Mucosa of rectum (tissue), 2 donors: Measurements from ENCODE around the gene BMPR1B.

Experiments used
- H3K27ac ChIP-seq, 2 donors: one replicate each; pipeline ENCODE4 v1.7.0; 2013; ENCODE audit warnings: inconsistent platforms in 2 of 2, low read depth in 2 of 2, low read length in 2 of 2
- H3K27me3 ChIP-seq, 2 donors: one replicate each; pipeline ENCODE4 v1.7.0; 2013; ENCODE audit warnings: low read length in 2 of 2; ENCODE audit not compliant: control insufficient read depth in 2 of 2, insufficient read depth in 2 of 2
- H3K36me3 ChIP-seq, 2 donors: one replicate each; pipeline ENCODE4 v1.7.0; 2013; ENCODE audit warnings: low read length in 2 of 2; ENCODE audit not compliant: control insufficient read depth in 2 of 2, insufficient read depth in 2 of 2
- H3K4me1 ChIP-seq, 2 donors: one replicate each; pipeline ENCODE4 v1.7.0; 2013; ENCODE audit warnings: low read length in 2 of 2, mild to moderate bottlenecking in 1 of 2; ENCODE audit not compliant: control insufficient read depth in 2 of 2, insufficient read depth in 2 of 2
- H3K4me3 ChIP-seq, 2 donors: one replicate each; pipeline ENCODE4 v1.7.0; 2013; ENCODE audit warnings: low read length in 2 of 2
- H3K9ac ChIP-seq, 2 donors: one replicate each; pipeline ENCODE4 v1.7.0; 2013; ENCODE audit warnings: low read length in 2 of 2, low read depth in 1 of 2, mild to moderate bottlenecking in 1 of 2
- H3K9me3 ChIP-seq, 2 donors: one replicate each; pipeline ENCODE4 v1.7.0; 2013; ENCODE audit warnings: low read length in 2 of 2; ENCODE audit not compliant: control insufficient read depth in 2 of 2
- donor health status: healthy.
- donor health status: Normal muscosa, but diverticular disease.

Gene BMPR1B

GRCh38 chr4:94961420-94961819 lies 203.7 kb downstream of the BMPR1B start:
- H3K27ac ChIP-seq: no peak overlapping the region
- H3K4me1 ChIP-seq: no peaks in the 10 kb centered on the region
- no peaks in the 10 kb centered on the region for H3K9me3 ChIP-seq
- no peak overlapping the region for H3K4me3 ChIP-seq
- H3K27me3 ChIP-seq: no peaks in the 10 kb centered on the region
- no peak overlapping the region for H3K9ac ChIP-seq
- H3K36me3 ChIP-seq: no peaks in the 10 kb centered on the region

GRCh38 chr4:94962484-94962883 lies 204.7 kb downstream of the BMPR1B start:
- no peaks in the 10 kb centered on the region for H3K36me3 ChIP-seq
- no peaks in the 10 kb centered on the region for H3K27me3 ChIP-seq
- no peak overlapping the region for H3K4me3 ChIP-seq
- H3K4me1 ChIP-seq: no peaks in the 10 kb centered on the region
- no peak overlapping the region for H3K9ac ChIP-seq
- H3K9me3 ChIP-seq: no peaks in the 10 kb centered on the region
- no peak overlapping the region for H3K27ac ChIP-seq

- no peaks in the 10 kb centered on the region for H3K9me3 ChIP-seq
- H3K9ac ChIP-seq: no peak overlapping the region
- no peaks in the 10 kb centered on the region for H3K27me3 ChIP-seq
- H3K27ac ChIP-seq: no peak overlapping the region
- no peaks in the 10 kb centered on the region for H3K4me1 ChIP-seq
- H3K36me3 ChIP-seq: no peaks in the 10 kb centered on the region
- H3K4me3 ChIP-seq: no peak overlapping the region
Measured at GRCh38 chr4:94965852-94966251, 208.1 kb downstream of the BMPR1B start.

- no peaks in the 10 kb centered on the region for H3K9me3 ChIP-seq
Measured at GRCh38 chr4:94968493-94968892, 210.7 kb downstream of the BMPR1B start.

GRCh38 chr4:94970650-94971049 lies 212.9 kb downstream of the BMPR1B start:
- H3K4me1 ChIP-seq: no peaks in the 10 kb centered on the region

More at GRCh38 chr4:94968493-94968892, 210.7 kb downstream of the BMPR1B start:
- no peak overlapping the region for H3K9ac ChIP-seq
- no peak overlapping the region for H3K4me3 ChIP-seq
- no peak overlapping the region for H3K27ac ChIP-seq
- H3K36me3 ChIP-seq: no peaks in the 10 kb centered on the region
- H3K4me1 ChIP-seq: no peaks in the 10 kb centered on the region
- H3K27me3 ChIP-seq: no peaks in the 10 kb centered on the region

GRCh38 chr4:94974773-94975172 lies 217.0 kb downstream of the BMPR1B start:
- Histone ChIP-seq H3K4me3 (no peak overlapping the region), H3K9ac (no peak overlapping the region), H3K27ac (no peak overlapping the region), H3K36me3 (no peaks in the 10 kb centered on the region), H3K4me1 (no peaks in the 10 kb centered on the region), H3K27me3 (no peaks in the 10 kb centered on the region), H3K9me3 (no peaks in the 10 kb centered on the region)

More at GRCh38 chr4:94970650-94971049, 212.9 kb downstream of the BMPR1B start:
- Histone ChIP-seq H3K4me3 (no peak overlapping the region), H3K9ac (no peak overlapping the region), H3K27ac (no peak overlapping the region), H3K36me3 (no peaks in the 10 kb centered on the region), H3K9me3 (no peaks in the 10 kb centered on the region), H3K27me3 (no peaks in the 10 kb centered on the region)

GRCh38 chr4:94976371-94977011 lies 218.7 kb downstream of the BMPR1B start:
- Histone ChIP-seq H3K36me3 (no peaks in the 10 kb centered on the region), H3K27me3 (no peaks in the 10 kb centered on the region), H3K27ac (no peak overlapping the region)

GRCh38 chr4:94978904-94979303 lies 221.1 kb downstream of the BMPR1B start:
- Histone ChIP-seq H3K9ac (no peak overlapping the region), H3K27me3 (no peaks in the 10 kb centered on the region)

More at GRCh38 chr4:94976371-94977011, 218.7 kb downstream of the BMPR1B start:
- Histone ChIP-seq H3K4me3 (no peak overlapping the region), H3K9ac (no peak overlapping the region), H3K4me1 (no peaks in the 10 kb centered on the region), H3K9me3 (no peaks in the 10 kb centered on the region)

GRCh38 chr4:94979621-94980020 lies 221.9 kb downstream of the BMPR1B start:
- Histone ChIP-seq H3K27ac (no peak overlapping the region), H3K4me3 (no peak overlapping the region), H3K9ac (no peak overlapping the region), H3K27me3 (no peaks in the 10 kb centered on the region), H3K36me3 (no peaks in the 10 kb centered on the region), H3K9me3 (no peaks in the 10 kb centered on the region), H3K4me1 (no peaks in the 10 kb centered on the region)

More at GRCh38 chr4:94978904-94979303, 221.1 kb downstream of the BMPR1B start:
- H3K36me3 ChIP-seq: no peaks in the 10 kb centered on the region
- H3K27ac ChIP-seq: no peak overlapping the region
- H3K9me3 ChIP-seq: no peaks in the 10 kb centered on the region
- H3K4me3 ChIP-seq: no peak overlapping the region
- H3K4me1 ChIP-seq: no peaks in the 10 kb centered on the region

- no peak overlapping the region for H3K4me3 ChIP-seq
- no peaks in the 10 kb centered on the region for H3K9me3 ChIP-seq
- no peaks in the 10 kb centered on the region for H3K4me1 ChIP-seq
- H3K9ac ChIP-seq: no peak overlapping the region
- no peaks in the 10 kb centered on the region for H3K27me3 ChIP-seq
- H3K36me3 ChIP-seq: no peaks in the 10 kb centered on the region
- no peak overlapping the region for H3K27ac ChIP-seq
Measured at GRCh38 chr4:94995684-94996394, 238.1 kb downstream of the BMPR1B start.
